Lower leg skin (tissue), 4 donors: ENCODE data around the gene SMAP2. TPM values are rescaled to one million over a fixed set of nuclear protein-coding genes. Genes with fewer than 3 reads are reported as not detected.

Source experiments
- DNase-seq, 2 donors: peaks; one replicate each; pipeline ENCODE4 v3.0.0-alpha.2; 2019; ENCODE audit warnings: low spot score in 2 of 2
- H3K4me3 ChIP-seq: fragments of 200-600 bp; sonication (generic); 2 replicates; pipeline ENCODE4 v1.5.1; 2017; ENCODE audit warnings: mild to moderate bottlenecking, low read depth; ENCODE audit not compliant: poor library complexity, severe bottlenecking
- POLR2A ChIP-seq, 2 donors: fragments of 450-650 bp; IDR thresholded peaks; one replicate each; pipeline ENCODE4 v1.6.1; 2016 to 2017; ENCODE audit warnings: antibody characterized with exemption in 2 of 2, mild to moderate bottlenecking in 1 of 2, moderate library complexity in 1 of 2
- WGBS, 2 donors: methylation state at CpG; one replicate each; pipeline ENCODE4 v1.1.5; 2018; 5-methylcytosine and 5-hydroxymethylcytosine counted together
- intact Hi-C: fragments of 100-400 bp; cut with DNase I; formaldehyde crosslinking; loops from one replicate; pipeline ENCODE4 v1.15.0; 2023; ENCODE audit warnings: low total_unique reads
- total RNA-seq, 4 donors: library from RNA; depleted of rRNA; stranded (reverse); fragments of >200 nt; gene quantifications; one replicate each; pipeline ENCODE4 v1.1.0, GENCODE V29; 2016
- TF ChIP-seq, protein P1 (sequence below), 3 donors: fragments of 450-650 bp; IDR thresholded peaks; one replicate each; pipeline ENCODE4 v1.5.1; 2016; ENCODE audit warnings: antibody characterized with exemption in 3 of 3, mild to moderate bottlenecking in 3 of 3, moderate library complexity in 2 of 3

SMAP2 gene
- total RNA-seq, 4 donors from 2014 or later = 34.2 to 69.5 (median 43.7) TPM

DNA sequence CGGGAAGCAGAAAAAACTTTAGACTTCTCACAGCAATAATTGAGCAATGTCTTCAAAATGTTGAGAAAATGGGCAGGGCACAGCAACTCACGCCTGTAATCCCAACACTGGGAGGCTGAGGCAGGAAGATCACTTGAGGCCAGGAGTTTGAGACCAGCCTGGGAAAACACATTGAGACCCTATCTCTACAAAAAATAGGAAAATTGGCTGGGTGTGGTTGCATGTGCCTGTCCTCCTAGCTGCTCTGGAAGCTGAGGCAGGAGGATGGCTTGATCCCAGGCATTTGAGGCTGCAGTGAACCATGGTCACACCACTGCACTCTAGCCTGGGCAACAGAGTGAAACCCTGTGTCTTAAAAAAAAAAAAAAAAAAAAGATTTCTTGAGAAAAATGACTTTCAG, 95.8 kb downstream of the SMAP2 start:
- no peak for DNase-seq
- H3K4me3 ChIP-seq = no peak overlapping the region
- 92 to 97% methylated on average over 2 of the region's 2 CpGs for whole genome bisulfite sequencing, 2 donors
- TF ChIP-seq, protein P1, sequence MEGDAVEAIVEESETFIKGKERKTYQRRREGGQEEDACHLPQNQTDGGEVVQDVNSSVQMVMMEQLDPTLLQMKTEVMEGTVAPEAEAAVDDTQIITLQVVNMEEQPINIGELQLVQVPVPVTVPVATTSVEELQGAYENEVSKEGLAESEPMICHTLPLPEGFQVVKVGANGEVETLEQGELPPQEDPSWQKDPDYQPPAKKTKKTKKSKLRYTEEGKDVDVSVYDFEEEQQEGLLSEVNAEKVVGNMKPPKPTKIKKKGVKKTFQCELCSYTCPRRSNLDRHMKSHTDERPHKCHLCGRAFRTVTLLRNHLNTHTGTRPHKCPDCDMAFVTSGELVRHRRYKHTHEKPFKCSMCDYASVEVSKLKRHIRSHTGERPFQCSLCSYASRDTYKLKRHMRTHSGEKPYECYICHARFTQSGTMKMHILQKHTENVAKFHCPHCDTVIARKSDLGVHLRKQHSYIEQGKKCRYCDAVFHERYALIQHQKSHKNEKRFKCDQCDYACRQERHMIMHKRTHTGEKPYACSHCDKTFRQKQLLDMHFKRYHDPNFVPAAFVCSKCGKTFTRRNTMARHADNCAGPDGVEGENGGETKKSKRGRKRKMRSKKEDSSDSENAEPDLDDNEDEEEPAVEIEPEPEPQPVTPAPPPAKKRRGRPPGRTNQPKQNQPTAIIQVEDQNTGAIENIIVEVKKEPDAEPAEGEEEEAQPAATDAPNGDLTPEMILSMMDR (IDR thresholded peaks at IDR 0.05) = no peak
- no peak for TF ChIP-seq POLR2A (IDR thresholded peaks at IDR 0.05)
- intact Hi-C loops = no loop called here

Other genes with a start within 250 kb of the SMAP2 start
- gene RLF, start 212.3 kb upstream of the SMAP2 start, total RNA-seq = 10 to 100 TPM; 22.8 to 30.9 (median 25.3) TPM
- not detected for gene TMCO2, start 125.8 kb upstream of the SMAP2 start, total RNA-seq
- gene ZMPSTE24, start 115.5 kb upstream of the SMAP2 start, total RNA-seq = 10 to 100 TPM; 14.9 to 29.8 (median 27.4) TPM
- 1 to 10 TPM; 2.4 to 8.7 (median 4.3) TPM for gene COL9A2, start 56.4 kb upstream of the SMAP2 start, total RNA-seq
- gene ZFP69B, start 76.7 kb downstream of the SMAP2 start, total RNA-seq = under 1 TPM in 3 of 4 donors, not detected in 1; 0.52 to 0.81 (median 0.76) TPM
- 1 to 10 TPM in 3 of 4 donors, under 1 TPM in 1; 0.88 to 3.1 (median 1.6) TPM for gene ZFP69, start 103.6 kb downstream of the SMAP2 start, total RNA-seq
- gene EXO5, start 135.0 kb downstream of the SMAP2 start, total RNA-seq = 1 to 10 TPM; 4.2 to 6.0 (median 5.1) TPM
- gene ZNF684, start 157.9 kb downstream of the SMAP2 start, total RNA-seq = 1 to 10 TPM; 1.5 to 4.9 (median 3.5) TPM